Coronary artery (tissue), 2 donors: ENCODE data around the gene SLC7A14.
A peak's percentile ranks its signal among the peaks of the same experiment; 100 is the strongest.

Experiments
- DNase-seq: peaks from one replicate; pipeline ENCODE4 v3.0.0-alpha.2; 2017; ENCODE audit warnings: low spot score
- H3K27ac ChIP-seq, 2 donors: fragments of 200-600 bp; sonication (generic); one replicate each; pipeline ENCODE4 v1.5.1; 2016 to 2019
- H3K4me3 ChIP-seq: fragments of 200-600 bp; sonication (generic); 2 replicates; pipeline ENCODE4 v1.5.1; 2016; ENCODE audit warnings: mild to moderate bottlenecking, moderate library complexity
- CTCF ChIP-seq: fragments of 200-600 bp; sonication (generic); IDR thresholded peaks from one replicate; pipeline ENCODE4 v1.5.1; 2019; ENCODE audit warnings: antibody characterized with exemption

SLC7A14 gene

GRCh38 chr3:170429050-170429449 lies 156.8 kb downstream of the SLC7A14 start:
- no peak for DNase-seq
- no peak overlapping the region for H3K27ac ChIP-seq

GRCh38 chr3:170428095-170428494 lies 157.8 kb downstream of the SLC7A14 start:
- H3K27ac ChIP-seq = no peak overlapping the region
- DNase-seq = no peak
- H3K4me3 ChIP-seq = no peak overlapping the region
- TF ChIP-seq CTCF = no peak

More at GRCh38 chr3:170429050-170429449, 156.8 kb downstream of the SLC7A14 start:
- no peak overlapping the region for H3K4me3 ChIP-seq
- no peak for TF ChIP-seq CTCF

- no peak for DNase-seq
- Histone ChIP-seq H3K27ac (no peak overlapping the region), H3K4me3 (no peak overlapping the region)
- no peak for TF ChIP-seq CTCF
Observed at GRCh38 chr3:170426240-170426797, 159.6 kb downstream of the SLC7A14 start.

- TF ChIP-seq CTCF = no peak
- H3K4me3 ChIP-seq = no peak overlapping the region
- DNase-seq = no peak
- peak overlapping the region in 1 of 2 donors; percentile 7 for H3K27ac ChIP-seq
Observed at GRCh38 chr3:170425491-170426239, 160.2 kb downstream of the SLC7A14 start.

- no peak overlapping the region for H3K4me3 ChIP-seq
- DNase-seq = no peak
Observed at GRCh38 chr3:170424879-170425278, 161.0 kb downstream of the SLC7A14 start.

GRCh38 chr3:170423001-170423615 lies 162.8 kb downstream of the SLC7A14 start:
- Histone ChIP-seq H3K27ac (no peak overlapping the region), H3K4me3 (no peak overlapping the region)
- TF ChIP-seq CTCF = no peak
- DNase-seq = no peak

More at GRCh38 chr3:170424879-170425278, 161.0 kb downstream of the SLC7A14 start:
- TF ChIP-seq CTCF = no peak
- no peak overlapping the region for H3K27ac ChIP-seq

- DNase-seq = no peak
- no peak for TF ChIP-seq CTCF
- H3K4me3 ChIP-seq = peak overlapping the region; percentile 75
- H3K27ac ChIP-seq = peak overlapping the region in 1 of 2 donors; percentile 74
Observed at GRCh38 chr3:170421758-170422157, 164.1 kb downstream of the SLC7A14 start.
